ENCODE results near the gene ZNF432. TPM values are rescaled to one million over a fixed set of nuclear protein-coding genes. Genes with fewer than 3 reads are reported as not detected.
"Not testable (repeated sequence)": the region's sequence is repeated elsewhere in the genome, so short reads cannot be mapped to it uniquely, and the experiment has no call there.

The ZNF432 gene
- total and polyA plus RNA-seq, 2 donors: 6.9 to 16.2 TPM

- Histone ChIP-seq H3K36me3 (ENCODE audit: control insufficient read depth in 2 of 2, insufficient read depth in 2 of 2, low read length in 1 of 2) (peaks cover 14 to 33% of the 10 kb centered on the region in 2 donors), H3K27ac (ENCODE audit: low read depth in 1 of 2, low read length in 1 of 2) (no peak overlapping the region), H3K4me3 (ENCODE audit: low read length in 2 of 2) (no peak overlapping the region), H3K4me1 (ENCODE audit: control insufficient read depth in 2 of 2, insufficient read depth in 2 of 2, low read length in 2 of 2) (no peaks in the 10 kb centered on the region), H3K27me3 (ENCODE audit: control insufficient read depth in 2 of 2, insufficient read depth in 1 of 2, low read length in 1 of 2) (no peaks in the 10 kb centered on the region), H3K9me3 (ENCODE audit: control insufficient read depth in 2 of 2, insufficient read depth in 1 of 2, low read length in 1 of 2) (peaks cover 20 to 38% of the 10 kb centered on the region in 2 donors)
- DNase-seq (ENCODE audit: low read depth in 6 of 9, low spot score in 9 of 9): no peak
- WGBS: 98% methylated on average over 6 of the region's 6 CpGs
Measured at GRCh38 chr19:52066258-52066863, 17.7 kb upstream of the ZNF432 start.

DNA sequence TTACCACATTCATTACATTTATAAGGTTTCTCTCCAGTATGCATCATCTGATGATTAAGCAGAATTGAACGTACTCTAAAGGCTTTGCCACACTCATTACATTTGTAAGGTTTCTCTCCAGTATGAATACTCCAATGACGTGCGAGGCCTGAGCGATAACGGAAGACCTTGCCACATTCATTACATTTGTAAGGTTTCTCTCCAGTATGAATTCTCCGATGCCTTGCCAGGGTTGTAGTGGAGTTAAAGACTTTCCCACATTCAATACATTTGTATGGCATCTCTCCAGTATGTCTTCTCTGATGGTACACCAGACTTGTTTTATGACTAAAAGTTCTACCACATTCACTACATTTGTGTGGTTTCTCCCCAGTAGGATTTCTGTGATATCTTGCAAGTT, 16.8 kb upstream of the ZNF432 start:
- Histone ChIP-seq H3K9me3 (ENCODE audit: control insufficient read depth in 2 of 2, insufficient read depth in 1 of 2, low read length in 1 of 2) (peaks cover 16 to 41% of the 10 kb centered on the region in 2 donors), H3K4me1 (ENCODE audit: control insufficient read depth in 2 of 2, insufficient read depth in 2 of 2, low read length in 2 of 2) (no peaks in the 10 kb centered on the region), H3K27me3 (ENCODE audit: control insufficient read depth in 2 of 2, insufficient read depth in 1 of 2, low read length in 1 of 2) (no peaks in the 10 kb centered on the region), H3K27ac (ENCODE audit: low read depth in 1 of 2, low read length in 1 of 2) (no peak overlapping the region), H3K36me3 (ENCODE audit: control insufficient read depth in 2 of 2, insufficient read depth in 2 of 2, low read length in 1 of 2) (peaks cover 14 to 28% of the 10 kb centered on the region in 2 donors), H3K4me3 (ENCODE audit: low read length in 2 of 2) (no peak overlapping the region)
- DNase-seq (ENCODE audit: low read depth in 6 of 9, low spot score in 9 of 9): no peak
- 99% methylated on average over 6 of the region's 6 CpGs for WGBS

DNA sequence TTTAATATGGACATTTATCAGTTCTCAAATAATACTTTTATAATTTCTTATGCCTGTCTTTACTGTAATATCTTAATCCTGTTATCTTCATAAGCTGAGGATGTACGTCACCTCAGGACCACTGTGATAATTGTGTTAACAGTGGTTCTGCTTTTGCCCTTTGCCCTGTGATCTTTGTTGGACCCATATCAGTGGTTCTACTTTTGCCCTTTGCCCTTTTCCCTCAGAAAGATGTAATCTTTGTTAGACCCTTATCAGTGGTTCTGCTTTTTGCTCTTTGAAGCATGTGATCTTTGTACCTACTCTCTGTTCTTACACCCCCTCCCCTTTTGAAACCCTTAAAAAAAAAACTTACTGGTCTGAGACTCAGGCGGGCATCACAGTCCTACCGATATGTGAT, 7.8 kb upstream of the ZNF432 start:
- H3K36me3 ChIP-seq (ENCODE audit: control insufficient read depth in 2 of 2, insufficient read depth in 2 of 2, low read length in 1 of 2); H3K27me3 ChIP-seq (ENCODE audit: control insufficient read depth in 2 of 2, insufficient read depth in 1 of 2, low read length in 1 of 2); H3K4me1 ChIP-seq (ENCODE audit: control insufficient read depth in 2 of 2, insufficient read depth in 2 of 2, low read length in 2 of 2); H3K27ac ChIP-seq (ENCODE audit: low read depth in 1 of 2, low read length in 1 of 2); DNase-seq (ENCODE audit: low read depth in 6 of 9, low spot score in 9 of 9); H3K4me3 ChIP-seq (ENCODE audit: low read length in 2 of 2): not testable (repeated sequence)
- 98% methylated on average over 3 of the region's 3 CpGs for WGBS
- peaks cover 0 to 22% of the 10 kb centered on the region in 2 donors for H3K9me3 ChIP-seq (ENCODE audit: control insufficient read depth in 2 of 2, insufficient read depth in 1 of 2, low read length in 1 of 2)

DNA sequence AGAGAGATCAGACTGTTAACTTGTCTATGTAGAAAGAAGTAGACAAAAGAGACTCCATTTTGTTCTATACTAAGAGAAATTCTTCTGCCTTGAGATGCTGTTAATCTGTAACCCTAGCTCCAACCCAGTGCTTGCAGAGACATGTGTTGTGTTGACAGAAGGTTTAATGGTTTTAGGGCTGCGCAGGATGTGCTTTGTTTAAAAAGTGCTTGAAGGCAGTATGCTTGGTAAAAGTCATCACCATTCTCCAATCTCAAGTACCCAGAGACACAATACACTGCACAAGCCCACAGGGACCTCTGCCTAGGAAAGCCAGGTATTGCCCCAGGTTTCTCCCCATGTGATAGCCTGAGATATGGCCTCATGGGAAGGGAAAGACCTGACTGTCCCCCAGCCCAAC, 3.1 kb upstream of the ZNF432 start:
- 48% methylated on average over 1 of the region's 1 CpG for WGBS

GRCh38 chr19:52039169-52039568, 9.5 kb downstream of the ZNF432 start:
- Histone ChIP-seq H3K36me3 (ENCODE audit: control insufficient read depth in 2 of 2, insufficient read depth in 2 of 2, low read length in 1 of 2) (peaks cover 47 to 48% of the 10 kb centered on the region in 2 donors), H3K4me1 (ENCODE audit: control insufficient read depth in 2 of 2, insufficient read depth in 2 of 2, low read length in 2 of 2) (no peaks in the 10 kb centered on the region), H3K27me3 (ENCODE audit: control insufficient read depth in 2 of 2, insufficient read depth in 1 of 2, low read length in 1 of 2) (no peaks in the 10 kb centered on the region), H3K9me3 (ENCODE audit: control insufficient read depth in 2 of 2, insufficient read depth in 1 of 2, low read length in 1 of 2) (peaks cover 2 to 15% of the 10 kb centered on the region in 2 donors), H3K4me3 (ENCODE audit: low read length in 2 of 2) (no peak overlapping the region), H3K27ac (ENCODE audit: low read depth in 1 of 2, low read length in 1 of 2) (no peak overlapping the region)
- no peak for DNase-seq (ENCODE audit: low read depth in 6 of 9, low spot score in 9 of 9)
- 99% methylated on average over 4 of the region's 4 CpGs for WGBS

More for the DNA sequence above, 3.1 kb upstream of the ZNF432 start:
- peaks cover 0 to 10% of the 10 kb centered on the region in 2 donors for H3K9me3 ChIP-seq (ENCODE audit: control insufficient read depth in 2 of 2, insufficient read depth in 1 of 2, low read length in 1 of 2)
- H3K27me3 ChIP-seq (ENCODE audit: control insufficient read depth in 2 of 2, insufficient read depth in 1 of 2, low read length in 1 of 2); H3K36me3 ChIP-seq (ENCODE audit: control insufficient read depth in 2 of 2, insufficient read depth in 2 of 2, low read length in 1 of 2); H3K4me3 ChIP-seq (ENCODE audit: low read length in 2 of 2); H3K27ac ChIP-seq (ENCODE audit: low read depth in 1 of 2, low read length in 1 of 2); H3K4me1 ChIP-seq (ENCODE audit: control insufficient read depth in 2 of 2, insufficient read depth in 2 of 2, low read length in 2 of 2); DNase-seq (ENCODE audit: low read depth in 6 of 9, low spot score in 9 of 9): not testable (repeated sequence)

GRCh38 chr19:52034051-52034728, 14.4 kb downstream of the ZNF432 start:
- 98% methylated on average over 12 of the region's 12 CpGs for WGBS
- no peak for DNase-seq (ENCODE audit: low read depth in 6 of 9, low spot score in 9 of 9)
- H3K4me1 ChIP-seq (ENCODE audit: control insufficient read depth in 2 of 2, insufficient read depth in 2 of 2, low read length in 2 of 2): no peaks in the 10 kb centered on the region
- H3K27ac ChIP-seq (ENCODE audit: low read depth in 1 of 2, low read length in 1 of 2): no peak overlapping the region
- H3K4me3 ChIP-seq (ENCODE audit: low read length in 2 of 2): no peak overlapping the region
- H3K27me3 ChIP-seq (ENCODE audit: control insufficient read depth in 2 of 2, insufficient read depth in 1 of 2, low read length in 1 of 2): no peaks in the 10 kb centered on the region
- H3K9me3 ChIP-seq (ENCODE audit: control insufficient read depth in 2 of 2, insufficient read depth in 1 of 2, low read length in 1 of 2): peaks cover 13 to 14% of the 10 kb centered on the region in 2 donors
- H3K36me3 ChIP-seq (ENCODE audit: control insufficient read depth in 2 of 2, insufficient read depth in 2 of 2, low read length in 1 of 2): peaks cover 28 to 37% of the 10 kb centered on the region in 2 donors

GRCh38 chr19:52028780-52029123, 19.9 kb downstream of the ZNF432 start:
- Histone ChIP-seq H3K36me3 (ENCODE audit: control insufficient read depth in 2 of 2, insufficient read depth in 2 of 2, low read length in 1 of 2) (peaks cover 13 to 22% of the 10 kb centered on the region in 2 donors), H3K9me3 (ENCODE audit: control insufficient read depth in 2 of 2, insufficient read depth in 1 of 2, low read length in 1 of 2) (peaks cover 10 to 18% of the 10 kb centered on the region in 2 donors), H3K27me3 (ENCODE audit: control insufficient read depth in 2 of 2, insufficient read depth in 1 of 2, low read length in 1 of 2) (no peaks in the 10 kb centered on the region), H3K4me1 (ENCODE audit: control insufficient read depth in 2 of 2, insufficient read depth in 2 of 2, low read length in 2 of 2) (peaks cover 0 to 5% of the 10 kb centered on the region in 2 donors), H3K27ac (ENCODE audit: low read depth in 1 of 2, low read length in 1 of 2) (peak overlapping the region; percentile 91 to 95), H3K4me3 (ENCODE audit: low read length in 2 of 2) (peak overlapping the region; percentile 95)
- WGBS: 21% methylated on average over 5 of the region's 5 CpGs
- no peak for DNase-seq (ENCODE audit: low read depth in 6 of 9, low spot score in 9 of 9)

- no peaks in the 10 kb centered on the region for H3K27me3 ChIP-seq (ENCODE audit: control insufficient read depth in 2 of 2, insufficient read depth in 1 of 2, low read length in 1 of 2)
- H3K36me3 ChIP-seq (ENCODE audit: control insufficient read depth in 2 of 2, insufficient read depth in 2 of 2, low read length in 1 of 2): peaks cover 13 to 28% of the 10 kb centered on the region in 2 donors
- peak within 1 kb of the TSS; percentile 91 to 95 for H3K27ac ChIP-seq (ENCODE audit: low read depth in 1 of 2, low read length in 1 of 2)
- peak within 1 kb of the TSS; percentile 95 for H3K4me3 ChIP-seq (ENCODE audit: low read length in 2 of 2)
- under 1% methylated on average over 53 of the region's 53 CpGs for WGBS
- peak; percentile 71 to 92 (median 80) for DNase-seq (ENCODE audit: low read depth in 6 of 9, low spot score in 9 of 9)
- H3K4me1 ChIP-seq (ENCODE audit: control insufficient read depth in 2 of 2, insufficient read depth in 2 of 2, low read length in 2 of 2): peaks cover 0 to 5% of the 10 kb centered on the region in 2 donors
- H3K9me3 ChIP-seq (ENCODE audit: control insufficient read depth in 2 of 2, insufficient read depth in 1 of 2, low read length in 1 of 2): peaks cover 10 to 19% of the 10 kb centered on the region in 2 donors
Measured at GRCh38 chr19:52028027-52028779, 20.4 kb downstream of the ZNF432 start, which contains the start of gene ZNF614. Gene ZNF614 (minus strand): TSS chr19:52028379. CDS start chr19:52025745, 2,634 bp downstream.

Data from thymus (tissue), 11 donors.